ENCODE results near the gene PPARG.

- TF ChIP-seq CTCF (IDR thresholded peaks at IDR 0.05): no peak
- TF ChIP-seq EP300 (IDR thresholded peaks at IDR 0.05; ENCODE audit: low read depth): no peak
Observed at GRCh38 chr3:12268049-12268735, 20.7 kb upstream of the PPARG start.
